Activated CD4-positive, alpha-beta T cell treated with anti-CD3 and anti-CD28 coated beads for 36 hours (primary cell): ENCODE results near the gene TRIM22. TPM values are rescaled to one million over a fixed set of nuclear protein-coding genes. Genes with fewer than 3 reads are reported as not detected.
A peak's percentile ranks its signal among the peaks of the same experiment; 100 is the strongest.
"Not testable (repeated sequence)": the region's sequence is repeated elsewhere in the genome, so short reads cannot be mapped to it uniquely, and the experiment has no call there.

Experiments
- ATAC-seq: fragments of 200-7000 bp; cut with Tn5 transposase; one replicate; pipeline ENCODE4 v1.10.0; 2021; ENCODE audit warnings: mild to moderate bottlenecking, moderate library complexity
- CTCF ChIA-PET: fragments of 350-600 bp; sonication (Branson Sonifier 250); formaldehyde crosslinking; loops from one replicate; lab custom pipeline; 2021; ENCODE audit warnings: antibody characterized with exemption; lab: Charles Lee
- POLR2A ChIA-PET: fragments of 350-600 bp; sonication (Branson Sonifier 250); formaldehyde crosslinking; loops from one replicate; lab custom pipeline; 2021; ENCODE audit warnings: antibody characterized with exemption, inconsistent platforms; lab: Charles Lee
- DNase-seq: peaks from one replicate; pipeline ENCODE4 v3.0.0-alpha.2; 2020
- H3K27ac Mint-ChIP-seq: one replicate; pipeline ENCODE4 v1.8.0; 2021; ENCODE audit warnings: mixed read lengths
- H3K27me3 Mint-ChIP-seq: one replicate; pipeline ENCODE4 v1.8.0; 2021; ENCODE audit warnings: mixed read lengths
- H3K36me3 Mint-ChIP-seq: one replicate; pipeline ENCODE4 v1.8.0; 2021; ENCODE audit warnings: low read depth, mixed read lengths
- H3K4me1 Mint-ChIP-seq: one replicate; pipeline ENCODE4 v1.8.0; 2021; ENCODE audit warnings: mixed read lengths
- H3K4me3 Mint-ChIP-seq: one replicate; pipeline ENCODE4 v1.8.0; 2021; ENCODE audit warnings: mild to moderate bottlenecking, moderate library complexity, mixed read lengths
- H3K9me3 Mint-ChIP-seq: one replicate; pipeline ENCODE4 v1.8.0; 2021; ENCODE audit warnings: low read depth, mixed read lengths
- intact Hi-C, 2 experiments: fragments of 100-400 bp; cut with DNase I in 1 of 2; cut with micrococcal nuclease in 1 of 2; formaldehyde crosslinking; loops; one replicate each; pipeline versions ENCODE4 v1.14.2 to v1.15.1; 2022 to 2024; cut with DNase I, micrococcal nuclease
- total RNA-seq, 2 experiments: library from RNA; stranded (reverse); gene quantifications; one replicate each; pipeline ENCODE4 v1.2.3, GENCODE V29; 2021

The TRIM22 gene
- total RNA-seq, 2 experiments from 2014 or later = 73.4 to 101 TPM

DNA sequence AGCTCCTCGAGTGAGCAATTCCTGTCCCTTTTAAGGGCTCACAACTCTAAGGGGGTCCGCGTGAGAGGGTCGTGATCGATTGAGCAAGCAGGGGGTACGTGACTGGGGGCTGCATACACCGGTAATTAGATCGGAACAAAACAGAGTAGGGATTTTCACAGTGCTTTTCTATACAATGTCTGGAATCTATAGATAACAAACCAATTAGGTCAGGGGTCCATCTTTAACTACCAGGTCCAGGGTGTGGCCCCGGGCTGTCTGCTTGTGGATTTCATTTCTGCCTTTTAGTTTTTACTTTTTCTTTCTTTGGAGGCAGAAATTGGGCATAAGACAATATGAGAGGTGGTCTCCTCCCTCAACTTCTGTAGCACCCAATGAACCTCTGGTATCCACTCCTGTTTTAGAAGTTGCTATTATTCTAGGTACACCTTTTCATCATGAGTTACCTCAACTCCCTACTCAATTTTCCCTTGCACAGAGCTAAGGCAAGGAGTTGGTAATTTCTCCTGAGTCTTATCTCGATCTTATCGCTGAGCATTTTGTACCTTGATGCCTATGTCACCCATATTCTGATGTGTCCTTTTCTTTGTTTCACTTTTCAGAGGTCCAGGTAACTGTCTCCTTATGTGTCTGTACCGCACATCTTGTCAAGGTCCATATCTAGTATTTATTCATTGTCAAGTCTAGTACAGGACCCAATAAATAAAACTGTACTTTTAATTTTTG is 1.8 kb downstream of the TRIM22 start:
- H3K27me3 Mint-ChIP-seq, H3K9me3 Mint-ChIP-seq, DNase-seq: not testable (repeated sequence)
- intact Hi-C loops = loop anchor here (5.0 kb wide), 3 partner anchors 49 to 791 kb away; partner anchors contain the start of genes APBB1 (in 1 of the 2), ARFIP2 (in 1 of the 2) and TIMM10B (in 1 of the 2)
- CTCF ChIA-PET = interaction anchor here (0.6 to 1.6 kb wide), 2 partner anchors 12 to 14 kb away, joined by 3 to 4 read pairs; no protein-coding TSS in a partner anchor
- peaks cover 63% of the 10 kb centered on the region for H3K4me1 Mint-ChIP-seq
- peak overlapping the region; percentile 77 for H3K4me3 Mint-ChIP-seq
- H3K36me3 Mint-ChIP-seq = peaks cover 23% of the 10 kb centered on the region
- peak; percentile 11 for ATAC-seq
- POLR2A ChIA-PET = interaction anchor here (0.5 kb wide), 1 partner anchor 291 kb away, joined by 3 read pairs; no protein-coding TSS in a partner anchor
- peak overlapping the region; percentile 94 for H3K27ac Mint-ChIP-seq

DNA sequence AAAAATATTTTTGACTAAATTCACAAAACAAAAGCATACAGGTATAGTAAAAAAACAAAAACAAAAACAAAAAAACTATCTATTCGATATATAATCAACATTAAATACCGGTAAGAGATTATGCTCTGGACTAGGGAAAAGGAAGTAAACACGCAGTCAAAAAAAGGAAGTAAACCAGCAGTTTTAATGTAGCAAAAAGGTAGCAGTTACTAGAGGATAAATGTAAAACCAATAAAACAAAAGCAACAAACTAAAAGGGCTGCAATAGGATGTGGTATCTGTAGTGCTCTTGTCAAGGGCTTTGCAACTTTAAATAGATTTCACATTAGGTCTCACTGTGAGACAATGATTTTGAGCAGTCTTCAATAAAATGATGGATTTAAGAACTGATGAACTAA is 2.4 kb downstream of the TRIM22 start:
- Mint-ChIP-seq H3K4me3 (peak overlapping the region; percentile 77), H3K4me1 (peaks cover 64% of the 10 kb centered on the region), H3K27ac (peak overlapping the region; percentile 94), H3K27me3 (no peaks in the 10 kb centered on the region), H3K36me3 (peaks cover 29% of the 10 kb centered on the region), H3K9me3 (no peaks in the 10 kb centered on the region)
- ATAC-seq (no peak), DNase-seq (no peak)
- ChIA-PET CTCF (interaction anchor here (1.6 kb wide), 1 partner anchor 13 kb away, joined by 3 read pairs; no protein-coding TSS in a partner anchor), POLR2A (no interaction called here)
- intact Hi-C loops = loop anchor here (5.0 kb wide), 3 partner anchors 50 to 790 kb away; partner anchors contain the start of genes APBB1 (in 1 of the 2), ARFIP2 (in 1 of the 2) and TIMM10B (in 1 of the 2)

DNA sequence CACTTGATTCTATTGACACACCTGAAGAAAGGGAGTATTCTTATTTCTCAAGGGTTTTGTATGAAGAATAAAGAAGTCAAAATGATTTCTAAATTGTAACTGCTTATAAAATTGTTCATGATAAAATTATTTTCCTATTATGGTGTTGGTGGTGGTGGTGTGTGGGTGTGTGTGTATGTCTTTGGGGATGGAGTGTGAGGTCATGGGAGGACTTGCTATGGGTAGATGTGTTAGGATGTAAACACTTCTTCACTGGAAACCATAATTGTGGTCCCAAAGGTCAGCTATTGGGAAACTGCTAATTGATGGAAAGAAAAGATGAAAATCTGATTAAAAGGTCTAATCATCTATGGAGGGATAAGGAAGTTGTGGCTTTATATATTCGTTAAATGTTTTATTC is 5.1 kb downstream of the TRIM22 start:
- peak overlapping the region; percentile 78 for H3K27ac Mint-ChIP-seq
- H3K27me3 Mint-ChIP-seq = no peaks in the 10 kb centered on the region
- H3K4me1 Mint-ChIP-seq = peaks cover 48% of the 10 kb centered on the region
- DNase-seq (no peak), ATAC-seq (no peak)
- ChIA-PET POLR2A (no interaction called here), CTCF (interaction anchor here (1.1 kb wide), 1 partner anchor 16 kb away, joined by 3 read pairs; no protein-coding TSS in a partner anchor)
- intact Hi-C loops = loop anchor here (5.0 kb wide), 3 partner anchors 52 to 788 kb away; partner anchors contain the start of genes APBB1 (in 1 of the 2), ARFIP2 (in 1 of the 2) and TIMM10B (in 1 of the 2)
- no peaks in the 10 kb centered on the region for H3K9me3 Mint-ChIP-seq
- peaks cover 45% of the 10 kb centered on the region for H3K36me3 Mint-ChIP-seq
- peak overlapping the region; percentile 7 for H3K4me3 Mint-ChIP-seq

DNA sequence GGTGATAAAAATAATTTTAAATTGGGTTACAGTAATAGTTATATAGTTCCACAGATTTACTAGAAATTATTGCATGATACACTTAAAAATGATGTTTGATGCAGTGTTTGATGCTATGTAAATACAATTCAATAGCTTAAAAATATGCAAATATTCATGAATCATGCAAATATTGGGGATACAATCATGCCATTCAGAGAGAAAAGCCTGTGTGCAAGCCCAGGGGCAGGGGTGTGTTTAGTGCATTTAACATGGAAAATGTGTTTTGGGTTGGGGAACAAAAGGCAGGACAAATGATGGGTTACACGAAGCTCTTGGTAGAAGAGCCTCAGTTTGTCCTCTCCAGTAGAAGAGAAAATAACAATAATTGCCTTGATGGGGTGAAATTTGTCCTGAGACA is 6.0 kb downstream of the TRIM22 start:
- H3K9me3 Mint-ChIP-seq = no peaks in the 10 kb centered on the region
- no peaks in the 10 kb centered on the region for H3K27me3 Mint-ChIP-seq
- H3K4me1 Mint-ChIP-seq = peaks cover 56% of the 10 kb centered on the region
- CTCF ChIA-PET = no interaction called here
- H3K27ac Mint-ChIP-seq = no peak overlapping the region
- ATAC-seq (no peak), DNase-seq (no peak)
- POLR2A ChIA-PET = interaction anchor here (0.6 to 0.7 kb wide), 2 partner anchors 23 to 1708 kb away, joined by 3 to 4 read pairs; no protein-coding TSS in a partner anchor
- no peak overlapping the region for H3K4me3 Mint-ChIP-seq
- peaks cover 46% of the 10 kb centered on the region for H3K36me3 Mint-ChIP-seq
- intact Hi-C loops = no loop called here

DNA sequence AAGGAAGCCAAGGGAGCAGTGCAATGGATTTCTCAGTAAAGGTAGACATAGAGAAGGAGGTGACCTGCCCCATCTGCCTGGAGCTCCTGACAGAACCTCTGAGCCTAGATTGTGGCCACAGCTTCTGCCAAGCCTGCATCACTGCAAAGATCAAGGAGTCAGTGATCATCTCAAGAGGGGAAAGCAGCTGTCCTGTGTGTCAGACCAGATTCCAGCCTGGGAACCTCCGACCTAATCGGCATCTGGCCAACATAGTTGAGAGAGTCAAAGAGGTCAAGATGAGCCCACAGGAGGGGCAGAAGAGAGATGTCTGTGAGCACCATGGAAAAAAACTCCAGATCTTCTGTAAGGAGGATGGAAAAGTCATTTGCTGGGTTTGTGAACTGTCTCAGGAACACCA is 6.6 kb downstream of the TRIM22 start:
- H3K4me1 Mint-ChIP-seq = peaks cover 63% of the 10 kb centered on the region
- H3K4me3 Mint-ChIP-seq = no peak overlapping the region
- H3K9me3 Mint-ChIP-seq = no peaks in the 10 kb centered on the region

DNA sequence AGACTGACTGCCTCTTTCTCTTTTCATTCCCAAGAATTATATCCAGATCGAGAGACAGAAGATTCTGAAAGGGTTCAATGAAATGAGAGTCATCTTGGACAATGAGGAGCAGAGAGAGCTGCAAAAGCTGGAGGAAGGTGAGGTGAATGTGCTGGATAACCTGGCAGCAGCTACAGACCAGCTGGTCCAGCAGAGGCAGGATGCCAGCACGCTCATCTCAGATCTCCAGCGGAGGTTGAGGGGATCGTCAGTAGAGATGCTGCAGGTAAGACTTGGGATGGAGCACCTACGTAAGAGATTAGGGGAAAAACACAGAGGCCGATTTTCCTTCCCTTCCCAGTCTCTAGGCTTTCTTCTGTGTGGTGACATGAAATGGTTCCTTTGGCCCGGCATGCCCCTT is 8.7 kb downstream of the TRIM22 start:
- ChIA-PET CTCF (interaction anchor here (0.9 kb wide), 1 partner anchor 13 kb away, joined by 3 read pairs; the partner anchor contains the start of gene TRIM5), POLR2A (interaction anchor here (0.6 kb wide), 1 partner anchor 20 kb away, joined by 3 read pairs; no protein-coding TSS in a partner anchor)
- intact Hi-C loops = no loop called here
- H3K4me3 Mint-ChIP-seq = no peak overlapping the region
- peaks cover 49% of the 10 kb centered on the region for H3K36me3 Mint-ChIP-seq
- ATAC-seq (no peak), DNase-seq (no peak)
- no peaks in the 10 kb centered on the region for H3K27me3 Mint-ChIP-seq
- H3K4me1 Mint-ChIP-seq = peaks cover 62% of the 10 kb centered on the region
- H3K9me3 Mint-ChIP-seq = no peaks in the 10 kb centered on the region
- H3K27ac Mint-ChIP-seq = no peak overlapping the region

More for the DNA sequence above, 6.6 kb downstream of the TRIM22 start:
- intact Hi-C loops = no loop called here
- no peak for DNase-seq
- ChIA-PET POLR2A (interaction anchor here (0.6 kb wide), 1 partner anchor 24 kb away, joined by 4 read pairs; no protein-coding TSS in a partner anchor), CTCF (interaction anchor here (1.4 kb wide), 1 partner anchor 12 kb away, joined by 4 read pairs; the partner anchor contains the start of gene TRIM5)
- H3K36me3 Mint-ChIP-seq = peaks cover 46% of the 10 kb centered on the region
- no peak for ATAC-seq
- peak overlapping the region; percentile 58 for H3K27ac Mint-ChIP-seq
- no peaks in the 10 kb centered on the region for H3K27me3 Mint-ChIP-seq

DNA sequence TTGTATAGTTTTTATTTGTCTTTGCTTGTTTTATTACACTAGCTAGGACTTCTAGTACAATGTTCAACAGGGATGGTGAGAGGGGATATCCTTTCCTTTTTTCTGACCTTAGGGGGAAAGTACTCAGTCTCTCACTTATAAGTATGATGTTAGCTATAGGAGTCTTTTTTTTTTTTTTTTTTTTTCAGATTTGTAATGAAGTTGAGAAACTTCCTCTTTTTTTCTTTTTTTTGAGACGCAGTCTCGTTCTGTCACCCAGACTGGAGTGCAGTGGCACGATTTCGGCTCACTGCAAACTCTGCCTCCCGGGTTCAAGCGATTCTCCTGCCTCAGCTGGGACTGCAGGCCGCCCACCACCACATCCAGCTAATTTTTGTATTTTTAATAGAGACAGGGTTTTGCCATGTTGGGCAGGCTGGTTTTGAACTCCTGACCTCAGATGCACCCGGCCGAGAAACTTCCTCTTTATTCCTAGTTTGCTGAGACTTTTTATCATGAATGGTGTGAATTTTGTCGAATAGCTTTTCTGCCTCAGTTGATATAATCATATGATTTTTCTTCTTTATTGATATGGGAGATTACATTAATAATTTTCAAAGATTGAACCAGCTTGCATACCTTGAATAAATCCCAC is 10.9 kb downstream of the TRIM22 start:
- intact Hi-C loops = loop anchor here (2.0 to 10.0 kb wide), 2 partner anchors 16 to 1974 kb away; partner anchors contain the start of genes CYB5R2 (in 1 of the 2) and TRIM5 (in 1 of the 2)
- H3K9me3 Mint-ChIP-seq = no peaks in the 10 kb centered on the region
- ATAC-seq = no peak
- POLR2A ChIA-PET = no interaction called here
- H3K4me1 Mint-ChIP-seq = peaks cover 55% of the 10 kb centered on the region
- H3K4me3 Mint-ChIP-seq = no peak overlapping the region
- no peak overlapping the region for H3K27ac Mint-ChIP-seq
- H3K36me3 Mint-ChIP-seq = peaks cover 59% of the 10 kb centered on the region
- CTCF ChIA-PET = interaction anchor here (0.8 to 2.0 kb wide), 3 partner anchors 11 to 17 kb away, joined by 3 to 10 read pairs (median 5); partner anchors contain the start of genes TRIM22 and TRIM5
- no peak for DNase-seq
- H3K27me3 Mint-ChIP-seq = no peaks in the 10 kb centered on the region

DNA sequence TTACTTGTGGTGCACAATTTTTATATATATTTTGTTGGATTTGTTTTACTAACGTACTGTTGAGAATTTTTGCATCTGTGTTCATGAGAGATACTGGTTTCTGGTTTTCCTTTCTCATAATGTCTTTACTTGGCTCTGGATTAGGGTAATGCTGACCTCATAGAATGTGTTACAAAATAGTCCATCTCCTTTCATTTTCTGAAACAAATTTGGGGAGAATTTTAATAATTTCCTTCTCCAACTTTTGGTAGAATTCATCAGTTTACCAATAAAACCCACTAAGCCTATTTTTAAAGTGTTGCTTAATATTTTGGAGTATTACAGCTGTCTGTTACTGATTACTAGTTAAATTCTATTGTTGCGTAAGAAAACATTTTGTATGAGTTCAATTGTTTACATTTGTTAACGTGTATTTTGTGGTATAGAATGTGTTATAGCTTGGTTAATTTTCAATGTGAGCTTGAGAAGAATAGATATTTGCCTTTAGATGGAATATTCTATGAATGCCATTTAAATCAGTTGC is 11.5 kb downstream of the TRIM22 start:
- Mint-ChIP-seq H3K4me1 (peaks cover 52% of the 10 kb centered on the region), H3K27ac (peak overlapping the region; percentile 59), H3K27me3 (no peaks in the 10 kb centered on the region), H3K36me3 (peaks cover 60% of the 10 kb centered on the region), H3K4me3 (no peak overlapping the region), H3K9me3 (no peaks in the 10 kb centered on the region)
- POLR2A ChIA-PET = no interaction called here
- DNase-seq = no peak
- no peak for ATAC-seq
- intact Hi-C loops = loop anchor here (2.0 to 10.0 kb wide), 2 partner anchors 16 to 1974 kb away; partner anchors contain the start of genes CYB5R2 (in 1 of the 2) and TRIM5 (in 1 of the 2)
- CTCF ChIA-PET = interaction anchor here (0.8 to 2.0 kb wide), 5 partner anchors 11 to 16 kb away, joined by 3 to 10 read pairs (median 5); partner anchors contain the start of genes TRIM22 and TRIM5

DNA sequence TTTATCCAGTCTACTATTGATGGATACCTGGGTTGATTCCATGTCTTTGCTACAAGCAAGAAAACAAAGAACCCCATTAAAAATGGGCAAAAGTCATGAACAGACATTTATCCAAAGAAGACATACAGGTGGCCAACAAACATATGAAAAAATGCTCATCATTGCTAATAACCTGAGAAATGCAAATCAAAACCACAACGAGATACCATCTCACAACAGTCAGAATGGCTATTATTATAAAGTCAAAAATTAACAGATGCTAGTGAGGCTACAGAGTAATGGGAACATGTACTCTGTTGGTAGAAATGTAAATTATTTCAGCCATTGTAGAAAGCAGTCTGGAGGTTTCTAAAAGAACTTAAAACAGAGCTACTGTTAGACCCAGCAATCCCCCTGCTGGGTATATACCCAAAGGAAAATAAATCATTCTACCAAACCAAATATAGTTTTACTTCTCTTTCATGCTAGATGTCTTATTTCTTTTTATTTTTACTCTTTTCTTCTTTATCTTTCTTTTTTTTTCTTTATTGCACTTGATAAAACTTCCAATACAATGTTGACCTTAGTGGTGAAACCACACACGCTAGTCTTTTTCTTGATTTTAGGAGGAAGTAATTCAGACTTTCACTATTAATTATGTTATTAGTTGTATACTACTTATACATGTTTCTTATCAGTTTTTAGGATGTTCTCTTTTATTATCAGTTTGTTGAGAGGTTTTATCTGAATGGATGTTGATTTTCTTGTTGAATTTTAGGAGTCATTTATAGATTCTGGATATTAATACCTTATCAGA is 14.3 kb downstream of the TRIM22 start:
- no peaks in the 10 kb centered on the region for H3K9me3 Mint-ChIP-seq
- DNase-seq (no peak), ATAC-seq (no peak)
- ChIA-PET POLR2A (no interaction called here), CTCF (no interaction called here)
- H3K27me3 Mint-ChIP-seq = no peaks in the 10 kb centered on the region
- no peak overlapping the region for H3K27ac Mint-ChIP-seq
- H3K4me1 Mint-ChIP-seq = peaks cover 42% of the 10 kb centered on the region
- no peak overlapping the region for H3K4me3 Mint-ChIP-seq
- intact Hi-C loops = loop anchor here in 1 of 2 experiments (10.0 kb wide), 1 partner anchor 1971 kb away; the partner anchor contains the start of gene CYB5R2
- H3K36me3 Mint-ChIP-seq = peaks cover 48% of the 10 kb centered on the region

DNA sequence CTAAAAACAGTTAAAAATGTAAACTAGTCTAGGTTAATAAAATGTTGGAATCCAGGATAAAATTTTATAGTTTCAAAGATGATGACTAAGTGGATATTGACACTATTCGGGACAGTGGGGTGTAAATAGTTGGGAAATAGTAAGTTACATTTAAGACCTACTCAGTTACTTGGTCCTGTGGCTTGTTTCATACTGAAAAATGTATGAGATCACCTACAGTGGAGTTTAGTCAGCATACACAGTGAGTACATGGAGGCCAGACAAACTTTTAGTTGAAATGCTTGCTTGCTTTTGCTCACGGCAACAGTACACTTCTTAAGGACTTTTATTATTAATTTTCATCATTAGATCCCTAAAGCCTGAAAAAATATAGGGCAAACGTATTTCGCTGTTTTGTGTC is 16.1 kb downstream of the TRIM22 start:
- ChIA-PET POLR2A (no interaction called here), CTCF (interaction anchor here (0.7 to 1.2 kb wide), 3 partner anchors 14 to 907 kb away, joined by 3 to 4 read pairs (median 3); partner anchors contain the start of gene TAF10)
- H3K4me1 Mint-ChIP-seq = peaks cover 31% of the 10 kb centered on the region
- ATAC-seq = peak; percentile 78
- H3K27me3 Mint-ChIP-seq = no peaks in the 10 kb centered on the region
- intact Hi-C loops = loop anchor here in 1 of 2 experiments (10.0 kb wide), 1 partner anchor 1969 kb away; the partner anchor contains the start of gene CYB5R2
- H3K36me3 Mint-ChIP-seq = peaks cover 53% of the 10 kb centered on the region
- no peak for DNase-seq
- H3K4me3 Mint-ChIP-seq = no peak overlapping the region
- H3K27ac Mint-ChIP-seq = peak overlapping the region; percentile 55
- H3K9me3 Mint-ChIP-seq = no peaks in the 10 kb centered on the region
